GM18508 (cell line): ENCODE measurements around the gene WWOX.

ENCODE experiments used
- ATAC-seq: cut with Tn5 transposase; IDR thresholded peaks from one replicate; pipeline ENCODE4 v1.9.1; 2021; ENCODE audit warnings: moderate number of reproducible peaks; ENCODE audit not compliant: insufficient read depth, unreplicated experiment

WWOX gene

DNA sequence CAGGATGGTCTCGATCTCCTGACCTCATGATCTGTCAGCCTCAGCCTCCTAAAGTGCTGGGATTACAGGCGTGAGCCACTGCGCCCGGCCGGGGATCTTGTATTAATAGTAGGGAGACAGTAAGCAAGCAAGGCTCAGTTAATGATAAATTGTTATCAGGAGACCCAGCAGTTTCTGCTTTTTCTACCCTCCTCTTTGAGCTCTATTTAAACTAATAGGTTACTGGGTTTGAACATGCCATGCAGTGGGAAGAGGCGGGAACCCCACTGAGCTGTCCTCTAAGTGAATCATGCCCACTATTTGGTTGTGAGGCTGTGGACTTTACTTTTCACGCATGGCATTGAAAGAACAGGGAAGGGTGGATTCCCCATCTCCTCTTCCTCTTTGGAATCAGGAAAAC is 223.9 kb downstream of the WWOX start:
- no peak for ATAC-seq

DNA sequence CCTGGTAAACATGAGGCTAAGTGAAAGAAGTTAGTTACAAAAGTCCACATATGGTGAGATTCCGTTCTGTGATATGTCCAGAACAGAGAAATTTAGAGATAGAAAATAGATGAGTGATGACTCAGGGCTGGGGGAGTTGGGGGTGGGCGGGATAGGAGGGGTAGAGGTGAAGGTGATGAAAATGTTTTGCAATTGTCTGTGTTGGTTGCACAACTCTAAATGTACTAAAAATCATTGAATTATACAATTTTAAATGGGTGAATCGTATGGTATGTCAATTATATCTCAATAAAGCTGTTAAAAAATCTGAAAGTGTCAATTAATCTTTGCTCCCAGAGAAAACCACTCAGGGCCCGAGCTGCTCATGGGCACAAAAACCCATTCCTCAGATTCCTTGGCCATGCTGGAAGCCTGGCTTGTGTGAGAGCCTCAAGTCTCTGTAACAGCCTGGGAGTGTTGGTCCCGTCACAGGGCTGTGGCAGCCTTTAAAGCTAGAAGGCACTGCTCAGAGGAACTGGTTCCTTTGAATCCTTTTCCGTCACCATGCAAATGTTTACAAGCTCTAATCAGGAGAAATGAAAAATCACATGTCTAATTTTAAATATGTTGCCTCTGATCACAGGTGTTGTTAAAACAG is 225.3 kb downstream of the WWOX start:
- no peak for ATAC-seq

- no peak for ATAC-seq
Observed at GRCh38 chr16:78325468-78326352, 226.3 kb downstream of the WWOX start.

DNA sequence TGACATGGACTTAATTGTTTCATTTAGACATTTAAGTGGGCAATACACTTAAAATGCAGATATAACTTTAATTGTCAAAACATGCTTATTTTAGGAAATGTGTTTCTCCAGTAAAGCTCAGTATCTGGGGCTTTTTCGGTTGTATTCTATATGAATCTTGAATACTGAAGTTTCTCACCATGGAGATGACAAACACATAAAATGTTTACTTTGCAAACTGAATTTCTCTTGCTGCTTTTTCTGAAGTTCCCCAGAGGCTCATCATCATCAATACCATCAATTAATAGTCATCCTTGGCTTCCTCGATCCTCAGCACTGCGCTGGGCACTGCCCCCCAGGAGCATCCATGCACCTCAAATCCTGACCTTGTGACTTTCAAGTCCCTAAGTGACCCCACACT is 227.3 kb downstream of the WWOX start:
- no peak for ATAC-seq

- no peak for ATAC-seq
Observed at GRCh38 chr16:78331731-78332130, 232.3 kb downstream of the WWOX start.

DNA sequence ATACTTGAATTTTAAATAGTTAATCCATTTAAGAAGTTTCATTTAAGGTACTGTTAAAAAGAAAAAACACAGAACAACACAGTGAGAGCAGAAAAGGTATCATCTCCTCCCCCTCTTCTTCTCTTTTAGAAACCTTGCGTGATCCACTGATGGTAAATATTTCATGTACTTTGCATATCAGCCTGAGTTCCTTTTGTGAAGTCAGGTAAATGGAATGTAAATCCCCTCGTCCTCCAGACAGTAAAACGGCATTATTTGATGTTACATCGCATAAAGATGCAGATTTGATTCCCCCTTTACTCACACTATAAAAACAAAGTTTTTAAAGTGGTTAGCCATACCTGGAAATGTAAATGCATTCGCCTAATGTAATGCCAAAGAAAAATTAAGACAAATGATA is 234.4 kb downstream of the WWOX start:
- ATAC-seq = no peak

DNA sequence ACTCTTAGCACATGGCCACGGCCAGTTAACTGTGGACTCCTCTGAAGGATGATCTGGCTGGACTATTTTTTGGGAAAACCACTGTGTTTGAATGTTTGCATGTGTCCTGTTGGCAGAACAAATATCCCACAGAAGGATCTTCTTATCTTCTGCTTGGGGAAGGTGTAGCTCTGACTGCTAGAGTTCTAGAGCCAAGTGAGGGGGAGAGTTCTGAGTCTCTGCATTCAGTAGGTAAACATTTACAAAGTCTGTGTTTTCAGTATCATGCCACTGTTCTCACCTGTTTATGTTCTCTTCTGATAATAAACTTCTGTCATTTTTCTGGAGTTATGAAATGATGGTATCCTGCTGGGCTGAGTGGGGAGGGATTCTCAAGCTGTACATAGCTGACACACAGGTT is 241.1 kb downstream of the WWOX start:
- no peak for ATAC-seq

DNA sequence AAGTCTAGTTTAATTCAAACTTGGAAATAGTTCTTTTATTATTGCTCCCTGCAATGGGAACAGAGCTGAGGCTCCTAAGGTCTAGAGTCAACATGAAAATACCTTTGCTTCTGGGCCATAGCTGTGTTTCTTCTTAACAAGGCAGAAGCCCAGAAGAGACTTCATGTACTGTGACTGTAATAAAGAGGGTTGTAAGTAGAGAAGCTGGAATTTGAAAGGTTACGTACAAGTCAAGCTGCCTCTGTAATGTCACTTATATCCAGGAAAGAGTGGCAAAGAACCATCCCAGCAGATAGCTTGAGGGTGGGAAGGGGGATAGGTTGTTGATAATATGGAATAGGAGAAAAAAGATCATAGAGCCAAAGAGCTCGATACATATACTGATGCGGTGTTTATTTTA is 248.6 kb downstream of the WWOX start:
- ATAC-seq = no peak

- ATAC-seq = no peak
Observed at GRCh38 chr16:78348886-78349285, 249.4 kb downstream of the WWOX start.

DNA sequence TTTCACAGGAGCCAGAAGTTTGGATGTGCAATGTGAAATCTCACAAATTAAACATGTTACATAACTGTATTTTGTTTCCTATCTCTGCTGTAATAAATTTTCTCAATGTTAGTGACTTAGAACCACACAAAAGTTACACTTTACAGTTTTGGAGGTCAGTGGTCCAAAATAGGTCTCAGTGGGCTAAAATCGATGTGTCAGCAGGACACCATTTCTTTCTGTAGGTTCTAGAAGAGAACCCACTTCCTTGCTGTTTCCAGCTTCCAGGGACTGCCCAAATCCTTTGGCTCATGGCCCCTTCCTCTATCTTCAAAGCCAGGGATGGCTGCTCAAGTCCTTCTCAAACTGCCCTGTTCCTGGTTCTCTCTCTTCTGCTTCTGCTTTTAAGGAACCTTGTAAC is 252.7 kb downstream of the WWOX start:
- ATAC-seq = no peak

DNA sequence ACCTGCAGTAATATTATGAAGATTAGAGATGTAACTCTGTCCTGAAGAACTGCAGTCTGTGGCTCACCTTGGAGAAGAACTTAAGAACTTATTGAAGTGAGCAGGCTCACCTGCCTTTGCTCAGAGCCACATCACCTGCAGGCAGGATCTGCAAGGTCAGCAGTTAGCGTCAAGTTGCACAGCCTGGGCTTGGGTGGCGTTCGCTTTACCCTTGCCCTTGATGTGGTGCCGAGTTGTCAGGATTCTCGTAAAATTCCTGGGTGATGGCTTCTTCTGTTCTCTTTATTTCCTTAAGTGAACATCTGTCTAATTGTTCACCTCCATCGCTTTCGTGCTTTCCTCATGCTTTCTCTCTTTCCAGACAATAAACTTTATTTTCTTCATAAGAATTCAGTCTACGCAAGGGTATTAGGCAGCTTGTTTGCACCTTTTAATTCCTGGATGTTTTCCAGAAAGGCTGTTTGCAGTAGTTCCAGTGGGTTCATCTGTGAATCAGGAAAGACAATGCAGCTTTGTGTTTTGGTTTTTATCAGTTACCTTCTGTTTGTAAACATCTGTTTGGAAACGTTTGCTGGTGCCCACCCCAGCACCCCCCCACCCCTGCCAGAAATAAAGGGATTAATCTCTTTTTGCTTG is 254.3 kb downstream of the WWOX start:
- ATAC-seq = no peak

- ATAC-seq = no peak
Observed at GRCh38 chr16:78362524-78363135, 263.2 kb downstream of the WWOX start.

GRCh38 chr16:78363843-78364555 is 264.5 kb downstream of the WWOX start:
- ATAC-seq = no peak

DNA sequence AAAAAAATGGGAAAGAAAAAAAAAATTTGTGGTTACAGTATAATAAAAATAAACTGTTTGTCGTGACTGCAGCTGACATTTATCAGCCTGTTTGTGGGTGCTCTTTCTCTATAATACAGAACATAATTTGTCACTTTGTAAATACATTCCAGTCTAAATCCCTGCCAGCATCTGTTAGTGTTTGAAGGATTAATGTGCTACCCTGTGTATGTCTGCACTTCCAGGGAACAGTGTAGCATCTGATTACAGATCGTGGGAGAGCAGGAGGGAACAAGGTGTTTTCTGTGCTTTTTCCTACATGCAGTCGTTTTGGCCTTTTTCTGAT is 265.1 kb downstream of the WWOX start:
- ATAC-seq = no peak

DNA sequence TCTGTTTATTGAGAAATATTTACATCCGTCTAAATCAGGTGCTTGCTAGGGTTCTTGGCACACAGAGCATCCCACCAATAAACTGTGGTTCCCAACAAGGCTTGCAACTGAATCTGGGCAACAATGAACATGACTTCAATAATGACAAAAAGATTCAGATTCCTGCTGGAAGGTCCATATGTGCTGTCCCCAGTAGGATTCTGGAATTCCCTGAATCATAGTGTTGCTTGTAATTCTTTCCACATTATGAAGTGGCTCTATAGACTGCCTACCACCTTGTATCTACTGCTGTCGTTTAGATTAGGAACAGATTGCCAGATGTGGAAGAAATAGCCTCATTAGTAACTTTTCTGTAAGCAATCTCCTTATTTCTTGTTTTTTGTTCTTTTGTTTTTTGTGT is 265.9 kb downstream of the WWOX start:
- ATAC-seq = no peak

DNA sequence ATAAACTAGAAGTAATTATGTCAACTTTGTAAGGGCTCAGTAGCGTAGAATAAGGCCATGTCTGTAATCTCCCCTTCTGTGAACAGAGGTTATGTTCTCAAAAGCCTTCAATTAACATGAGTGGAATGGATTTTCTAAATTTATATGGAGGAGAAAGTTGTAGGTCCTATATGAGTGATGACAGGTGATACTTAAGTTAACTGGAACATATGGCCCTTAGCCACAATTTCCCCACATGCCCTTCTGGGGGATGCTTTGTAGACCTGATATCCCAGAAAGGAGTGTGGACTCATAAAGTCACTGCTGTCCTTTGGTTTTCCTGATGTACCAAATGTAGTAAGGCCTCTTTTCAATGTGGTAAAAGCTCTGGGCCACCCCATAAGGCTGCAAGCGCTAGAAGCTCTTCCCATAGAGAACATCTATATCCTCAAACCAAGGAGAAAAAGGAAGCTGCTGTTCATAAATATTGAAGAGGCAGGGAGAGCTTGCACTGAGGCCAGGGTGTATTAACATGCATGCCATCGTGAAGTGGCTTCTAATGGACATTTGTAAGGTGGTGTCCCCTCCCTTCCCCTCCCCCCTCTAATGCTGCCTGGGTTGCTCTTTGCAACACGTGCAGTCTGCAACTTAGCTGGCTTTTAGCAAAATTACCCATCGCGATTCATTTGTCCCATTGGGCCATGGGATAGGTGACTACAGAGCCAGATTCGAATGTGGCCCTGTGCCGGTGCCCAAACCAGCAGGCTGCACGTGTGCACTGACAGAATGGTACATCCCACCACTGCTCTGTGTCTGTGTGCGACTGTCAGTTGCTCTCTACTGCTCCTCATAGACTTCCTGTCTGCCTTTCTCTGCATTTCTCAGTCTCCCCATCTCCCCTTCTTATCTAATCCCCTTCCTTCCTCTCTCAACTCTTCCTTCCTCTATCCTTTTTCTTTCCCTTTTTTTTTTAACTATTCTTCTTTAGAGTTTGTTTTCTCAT is 269.0 kb downstream of the WWOX start:
- ATAC-seq = no peak

- ATAC-seq = no peak
Observed at GRCh38 chr16:78372277-78372676, 272.8 kb downstream of the WWOX start.

DNA sequence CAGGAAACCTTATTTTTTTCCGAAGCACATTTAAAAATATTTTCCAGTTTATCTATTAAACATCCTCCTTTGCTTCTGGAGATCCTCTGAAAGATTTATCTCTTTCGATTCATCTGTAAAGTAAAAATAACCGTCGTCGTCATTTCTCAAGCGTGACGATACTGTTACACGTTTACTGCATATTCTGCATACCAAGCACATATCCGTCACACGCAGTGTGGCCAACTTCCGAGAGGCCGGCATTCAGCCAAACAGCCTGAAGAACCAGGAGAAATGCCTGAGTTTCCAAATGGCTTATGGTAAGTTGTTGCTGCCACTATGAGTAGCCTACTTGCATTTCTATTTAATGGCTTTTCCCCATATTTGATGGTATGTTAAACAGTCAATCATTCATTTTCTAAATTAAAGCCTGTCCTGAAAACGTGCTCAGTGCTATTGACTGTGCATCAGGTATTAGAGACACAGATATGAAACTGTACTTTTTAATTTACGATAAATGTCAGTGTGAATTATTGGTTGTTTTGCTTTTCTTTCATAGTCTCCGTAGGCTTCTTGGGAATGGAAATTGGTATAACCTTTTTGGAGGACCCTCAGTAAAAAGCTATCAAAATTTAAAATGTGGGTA is 275.7 kb downstream of the WWOX start:
- no peak for ATAC-seq

DNA sequence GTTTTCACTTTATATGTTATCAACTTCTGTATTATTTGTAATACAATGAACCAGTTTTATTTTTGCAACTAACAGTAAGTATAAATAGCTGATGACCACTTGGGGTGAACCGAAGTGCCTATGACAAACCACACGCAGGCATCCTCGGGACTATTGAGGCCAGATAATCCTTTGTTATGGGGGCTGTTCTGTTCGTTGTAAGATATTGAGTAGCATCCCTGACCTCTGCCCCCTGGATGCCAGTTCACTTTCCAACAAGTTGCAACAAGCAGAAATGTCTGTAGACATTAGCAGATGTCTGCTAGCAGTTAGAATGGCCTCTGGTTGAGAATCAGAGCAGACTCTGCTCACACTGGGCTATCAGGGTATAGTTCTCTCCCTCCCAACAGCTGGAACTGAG is 277.0 kb downstream of the WWOX start:
- no peak for ATAC-seq
